NCI-H2196 (cell line): ENCODE measurements around the gene ERP29.
"Not testable (repeated sequence)": the region's sequence is repeated elsewhere in the genome, so short reads cannot be mapped to it uniquely, and the experiment has no call there.

Experiments
- DNase-seq: peaks from one replicate; lab custom pipeline; 2025; ENCODE audit not compliant: unreplicated experiment; lab: John Stamatoyannopoulos, UW

Gene ERP29

GRCh38 chr12:112035219-112035785 lies 22.1 kb downstream of the ERP29 start:
- DNase-seq: no peak

- DNase-seq: not testable (repeated sequence)
Measured at GRCh38 chr12:112036614-112037013, 23.4 kb downstream of the ERP29 start.

GRCh38 chr12:112046003-112046402 lies 32.8 kb downstream of the ERP29 start:
- no peak for DNase-seq

- DNase-seq: no peak
Measured at GRCh38 chr12:112049351-112049750, 36.1 kb downstream of the ERP29 start.

GRCh38 chr12:112061137-112061536 lies 47.9 kb downstream of the ERP29 start:
- no peak for DNase-seq

GRCh38 chr12:112063273-112063672 lies 50.0 kb downstream of the ERP29 start:
- no peak for DNase-seq

GRCh38 chr12:112066566-112066965 lies 53.3 kb downstream of the ERP29 start:
- DNase-seq: no peak
